CD4-positive, alpha-beta T cell (primary cell): ENCODE data around the gene WASF3. TPM values are rescaled to one million over a fixed set of nuclear protein-coding genes. Genes with fewer than 3 reads are reported as not detected.

Source experiments
- ATAC-seq: fragments of 200-7000 bp; cut with Tn5 transposase; one replicate; pipeline ENCODE4 v1.10.0; 2022; ENCODE audit warnings: mild to moderate bottlenecking; ENCODE audit not compliant: poor library complexity
- CTCF ChIA-PET: fragments of 350-600 bp; sonication (Branson Sonifier 250); formaldehyde crosslinking; loops from one replicate; lab custom pipeline; 2021; ENCODE audit warnings: antibody characterized with exemption, inconsistent platforms; lab: Charles Lee
- POLR2A ChIA-PET: fragments of 350-600 bp; sonication (Branson Sonifier 250); formaldehyde crosslinking; loops from one replicate; lab custom pipeline; 2021; ENCODE audit warnings: antibody characterized with exemption, inconsistent platforms; lab: Charles Lee
- DNase-seq, 14 experiments: peaks; one replicate each; pipeline ENCODE4 v3.0.0-alpha.2; 2013 to 2020; ENCODE audit warnings: mixed read lengths in 2 of 14
- H3K27ac ChIP-seq, 2 donors: one replicate each; pipeline versions ENCODE4 v1.5.1 to v1.7.0; 2013; ENCODE audit warnings: low read length in 2 of 2, low read depth in 1 of 2, mild to moderate bottlenecking in 1 of 2
- H3K27me3 ChIP-seq, 2 experiments: 1 replicate in 1 of 2; 2 replicates in 1 of 2; pipeline versions ENCODE4 v1.6.1 to v1.7.0; 2013; ENCODE audit warnings: low read length in 2 of 2, control low read depth in 1 of 2, mild to moderate bottlenecking in 1 of 2, moderate library complexity in 1 of 2; ENCODE audit not compliant: insufficient read depth in 2 of 2, control insufficient read depth in 1 of 2
- H3K36me3 ChIP-seq: one replicate; pipeline ENCODE4 v1.6.1; 2013; ENCODE audit warnings: low read length, control low read depth; ENCODE audit not compliant: insufficient read depth
- H3K4me1 ChIP-seq: one replicate; pipeline ENCODE4 v1.6.1; 2013; ENCODE audit warnings: low read length, control low read depth; ENCODE audit not compliant: insufficient read depth
- H3K4me3 ChIP-seq: one replicate; pipeline ENCODE4 v1.5.1; 2013; ENCODE audit warnings: mild to moderate bottlenecking, low read length, moderate library complexity
- H3K9me3 ChIP-seq, 2 experiments: 1 replicate in 1 of 2; 2 replicates in 1 of 2; pipeline versions ENCODE4 v1.6.1 to v1.7.0; 2013; ENCODE audit warnings: low read length in 2 of 2, mild to moderate bottlenecking in 2 of 2, control low read depth in 1 of 2, moderate library complexity in 1 of 2; ENCODE audit not compliant: control insufficient read depth in 1 of 2, insufficient read depth in 1 of 2
- H3K27ac Mint-ChIP-seq: one replicate; pipeline ENCODE4 v1.8.0; 2020; ENCODE audit warnings: mixed read lengths
- H3K27me3 Mint-ChIP-seq: one replicate; pipeline ENCODE4 v1.8.0; 2021; ENCODE audit warnings: mixed read lengths
- H3K36me3 Mint-ChIP-seq: one replicate; pipeline ENCODE4 v1.8.0; 2021; ENCODE audit warnings: low read depth, mixed read lengths
- H3K4me1 Mint-ChIP-seq: one replicate; pipeline ENCODE4 v1.8.0; 2021; ENCODE audit warnings: low read depth, mixed read lengths
- H3K4me3 Mint-ChIP-seq: one replicate; pipeline ENCODE4 v1.8.0; 2020; ENCODE audit warnings: mild to moderate bottlenecking, mixed read lengths
- H3K9me3 Mint-ChIP-seq: one replicate; pipeline ENCODE4 v1.8.0; 2020; ENCODE audit warnings: mixed read lengths
- intact Hi-C, 2 experiments: fragments of 100-400 bp; cut with DNase I in 1 of 2; cut with micrococcal nuclease in 1 of 2; formaldehyde crosslinking; loops; one replicate each; pipeline versions ENCODE4 v1.15.1 to v1.9.0; 2023 to 2025; cut with DNase I, micrococcal nuclease
- total RNA-seq, 174 experiments: library from RNA in 2 of 174; stranded (reverse) in 2 of 174; gene quantifications; one replicate each; pipeline ENCODE4 v1.2.3 and lab custom pipeline; 2021 to 2026
- TF ChIP-seq, protein P1 (sequence below): fragments of 200-600 bp; IDR thresholded peaks from one replicate; pipeline ENCODE4 v1.8.0; 2022; ENCODE audit warnings: antibody characterized with exemption, mild to moderate bottlenecking

The WASF3 gene
- total RNA-seq, 2 experiments from 2014 or later, result 0.08 TPM; not detected in 1

DNA sequence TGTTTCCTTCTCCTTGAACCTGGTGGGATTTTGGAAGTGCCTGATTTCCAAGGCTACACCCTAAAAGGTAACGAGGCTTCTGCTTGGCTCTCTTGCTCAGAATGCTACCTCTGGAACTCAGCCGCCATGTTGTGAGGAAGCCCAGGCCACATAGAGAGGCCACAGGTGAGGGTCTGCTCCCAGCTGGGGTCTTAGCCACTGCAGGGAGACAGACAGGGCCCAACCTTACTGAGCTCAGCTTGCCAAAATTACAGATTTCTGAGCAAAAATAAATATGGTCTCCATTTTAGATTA lies 141.7 kb downstream of the WASF3 start:
- TF ChIP-seq, protein P1, sequence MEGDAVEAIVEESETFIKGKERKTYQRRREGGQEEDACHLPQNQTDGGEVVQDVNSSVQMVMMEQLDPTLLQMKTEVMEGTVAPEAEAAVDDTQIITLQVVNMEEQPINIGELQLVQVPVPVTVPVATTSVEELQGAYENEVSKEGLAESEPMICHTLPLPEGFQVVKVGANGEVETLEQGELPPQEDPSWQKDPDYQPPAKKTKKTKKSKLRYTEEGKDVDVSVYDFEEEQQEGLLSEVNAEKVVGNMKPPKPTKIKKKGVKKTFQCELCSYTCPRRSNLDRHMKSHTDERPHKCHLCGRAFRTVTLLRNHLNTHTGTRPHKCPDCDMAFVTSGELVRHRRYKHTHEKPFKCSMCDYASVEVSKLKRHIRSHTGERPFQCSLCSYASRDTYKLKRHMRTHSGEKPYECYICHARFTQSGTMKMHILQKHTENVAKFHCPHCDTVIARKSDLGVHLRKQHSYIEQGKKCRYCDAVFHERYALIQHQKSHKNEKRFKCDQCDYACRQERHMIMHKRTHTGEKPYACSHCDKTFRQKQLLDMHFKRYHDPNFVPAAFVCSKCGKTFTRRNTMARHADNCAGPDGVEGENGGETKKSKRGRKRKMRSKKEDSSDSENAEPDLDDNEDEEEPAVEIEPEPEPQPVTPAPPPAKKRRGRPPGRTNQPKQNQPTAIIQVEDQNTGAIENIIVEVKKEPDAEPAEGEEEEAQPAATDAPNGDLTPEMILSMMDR, result no peak
- Mint-ChIP-seq H3K9me3 (no peaks in the 10 kb centered on the region), H3K27me3 (peaks cover 13% of the 10 kb centered on the region), H3K27ac (no peak overlapping the region), H3K4me1 (no peaks in the 10 kb centered on the region), H3K4me3 (no peak overlapping the region), H3K36me3 (no peaks in the 10 kb centered on the region)
- no peaks in the 10 kb centered on the region for H3K36me3 ChIP-seq
- peaks cover 5% of the 10 kb centered on the region for H3K4me1 ChIP-seq
- H3K27ac ChIP-seq, result no peak overlapping the region
- ChIA-PET CTCF (interaction anchor here (1.0 to 2.1 kb wide), 5 partner anchors 14 to 1125 kb away, joined by 3 to 48 read pairs (median 5); no protein-coding TSS in a partner anchor), POLR2A (interaction anchor here (1.2 to 1.6 kb wide), 2 partner anchors 512 to 514 kb away, joined by 12 read pairs; no protein-coding TSS in a partner anchor)
- H3K9me3 ChIP-seq, result peaks cover 4 to 5% of the 10 kb centered on the region in 2 experiments
- H3K4me3 ChIP-seq, result no peak overlapping the region
- intact Hi-C loops, result loop anchor here (2.0 to 5.0 kb wide), 4 partner anchors 202 to 1124 kb away; no protein-coding TSS in a partner anchor
- DNase-seq, result no peak
- no peak for ATAC-seq
- no peaks in the 10 kb centered on the region for H3K27me3 ChIP-seq

DNA sequence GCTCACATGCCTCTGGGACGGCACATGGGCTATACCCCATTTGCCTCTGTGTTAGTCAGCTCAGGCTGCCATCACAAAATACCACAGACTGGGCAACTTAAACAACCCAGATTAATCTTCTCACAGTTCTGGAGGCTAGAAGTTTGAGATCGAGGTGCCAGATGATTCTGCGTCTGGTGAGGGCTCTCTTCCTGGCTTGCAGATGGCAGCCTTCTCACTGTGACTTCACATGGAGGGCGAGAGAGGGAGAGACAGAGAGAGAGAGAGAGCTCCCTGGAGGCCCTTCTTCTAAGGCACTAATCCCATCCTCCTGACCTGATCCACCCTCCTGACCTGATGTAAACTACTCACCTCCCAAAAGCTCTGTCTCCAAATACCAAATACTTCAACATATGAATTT lies 148.1 kb downstream of the WASF3 start:
- Mint-ChIP-seq H3K4me3 (no peak overlapping the region), H3K4me1 (no peaks in the 10 kb centered on the region), H3K27me3 (peaks cover 14% of the 10 kb centered on the region), H3K36me3 (no peaks in the 10 kb centered on the region), H3K9me3 (no peaks in the 10 kb centered on the region), H3K27ac (no peak overlapping the region)
- ATAC-seq (no peak), DNase-seq (no peak)
- TF ChIP-seq, protein P1, result no peak
- Histone ChIP-seq H3K4me3 (no peak overlapping the region), H3K27ac (no peak overlapping the region), H3K36me3 (no peaks in the 10 kb centered on the region), H3K27me3 (peaks cover 0 to 3% of the 10 kb centered on the region in 2 experiments), H3K4me1 (no peaks in the 10 kb centered on the region), H3K9me3 (no peaks in the 10 kb centered on the region)
- intact Hi-C loops, result no loop called here
- POLR2A ChIA-PET, result no interaction called here
- CTCF ChIA-PET, result interaction anchor here (0.5 to 1.8 kb wide), 3 partner anchors 167 to 521 kb away, joined by 3 to 6 read pairs (median 4); no protein-coding TSS in a partner anchor

DNA sequence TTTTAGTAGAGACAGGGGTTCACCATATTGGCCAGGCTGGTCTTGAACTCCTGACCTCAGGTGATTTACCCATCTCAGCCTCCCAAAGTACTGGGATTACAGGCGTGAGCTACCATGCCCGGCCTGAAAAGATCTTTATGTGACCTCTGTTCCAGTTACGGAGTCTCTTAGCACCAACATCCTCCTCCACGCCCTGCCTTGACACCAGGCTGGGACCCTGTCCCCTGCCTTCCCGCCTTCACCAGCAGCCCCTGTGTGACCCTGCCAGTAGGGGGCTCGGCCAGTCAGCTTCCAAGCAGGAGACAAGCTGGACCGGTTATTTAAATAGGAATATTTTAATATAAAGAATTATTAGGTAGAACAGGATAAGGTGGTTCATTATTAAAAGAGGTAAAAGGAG lies 148.9 kb downstream of the WASF3 start:
- peaks cover 0 to 3% of the 10 kb centered on the region in 2 experiments for H3K27me3 ChIP-seq
- Mint-ChIP-seq H3K27ac (no peak overlapping the region), H3K9me3 (no peaks in the 10 kb centered on the region), H3K36me3 (no peaks in the 10 kb centered on the region), H3K4me1 (no peaks in the 10 kb centered on the region), H3K27me3 (peaks cover 14% of the 10 kb centered on the region), H3K4me3 (no peak overlapping the region)
- intact Hi-C loops, result loop anchor here in 1 of 2 experiments (2.0 kb wide), 1 partner anchor 166 kb away; no protein-coding TSS in a partner anchor
- POLR2A ChIA-PET, result no interaction called here
- no peaks in the 10 kb centered on the region for H3K9me3 ChIP-seq
- no peak for DNase-seq
- no peak overlapping the region for H3K27ac ChIP-seq
- no peak overlapping the region for H3K4me3 ChIP-seq
- H3K36me3 ChIP-seq, result no peaks in the 10 kb centered on the region
- CTCF ChIA-PET, result interaction anchor here (1.8 kb wide), 1 partner anchor 166 kb away, joined by 6 read pairs; no protein-coding TSS in a partner anchor
- H3K4me1 ChIP-seq, result no peaks in the 10 kb centered on the region
- TF ChIP-seq, protein P1, result no peak
- ATAC-seq, result no peak
